GM18873 (cell line): ENCODE measurements around the gene ITGB1.
"Not testable (repeated sequence)": the region's sequence is repeated elsewhere in the genome, so short reads cannot be mapped to it uniquely, and the experiment has no call there.

Source experiments
- ATAC-seq: cut with Tn5 transposase; IDR thresholded peaks from one replicate; pipeline ENCODE4 v1.9.1; 2021; ENCODE audit warnings: mild to moderate bottlenecking, moderate library complexity, moderate number of reproducible peaks; ENCODE audit not compliant: unreplicated experiment, low FRiP score

The ITGB1 gene

GRCh38 chr10:32958085-32959005 lies at the start of gene ITGB1:
Gene ITGB1, minus strand, starts transcription at chr10:32958230. Its CDS starts 22,672 bp downstream, at chr10:32935558.
- peak; percentile 32 for ATAC-seq

GRCh38 chr10:33006342-33006887 lies 48.4 kb upstream of the ITGB1 start:
- no peak for ATAC-seq

GRCh38 chr10:33005322-33006301 lies 47.6 kb upstream of the ITGB1 start:
- ATAC-seq: peak; percentile 66

- ATAC-seq: no peak
Measured at GRCh38 chr10:33001908-33002492, 44.0 kb upstream of the ITGB1 start.

- not testable (repeated sequence) for ATAC-seq
Measured at GRCh38 chr10:32998060-32998581, 40.1 kb upstream of the ITGB1 start.

- ATAC-seq: peak; percentile 89
Measured at GRCh38 chr10:32995751-32996150, 37.7 kb upstream of the ITGB1 start.

- ATAC-seq: no peak
Measured at GRCh38 chr10:32995066-32995622, 37.1 kb upstream of the ITGB1 start.

GRCh38 chr10:32994632-32995031 lies 36.6 kb upstream of the ITGB1 start:
- not testable (repeated sequence) for ATAC-seq

GRCh38 chr10:32992310-32992709 lies 34.3 kb upstream of the ITGB1 start:
- ATAC-seq: not testable (repeated sequence)

- ATAC-seq: no peak
Measured at GRCh38 chr10:32990811-32991210, 32.8 kb upstream of the ITGB1 start.

- no peak for ATAC-seq
Measured at GRCh38 chr10:32988604-32989003, 30.6 kb upstream of the ITGB1 start.

GRCh38 chr10:32987172-32987571 lies 29.1 kb upstream of the ITGB1 start:
- ATAC-seq: no peak

- ATAC-seq: no peak
Measured at GRCh38 chr10:32985775-32986350, 27.8 kb upstream of the ITGB1 start.

GRCh38 chr10:32985341-32985764 lies 27.3 kb upstream of the ITGB1 start:
- no peak for ATAC-seq

- ATAC-seq: no peak
Measured at GRCh38 chr10:32984003-32984600, 26.1 kb upstream of the ITGB1 start.

- no peak for ATAC-seq
Measured at GRCh38 chr10:32982911-32983909, 25.2 kb upstream of the ITGB1 start.

- ATAC-seq: no peak
Measured at GRCh38 chr10:32982293-32982709, 24.3 kb upstream of the ITGB1 start.

GRCh38 chr10:32981760-32982159 lies 23.7 kb upstream of the ITGB1 start:
- ATAC-seq: no peak
